Activated CD8-positive, alpha-beta memory T cell treated with anti-CD3 and anti-CD28 coated beads, Interleukin-2, amount 50 U/mL, for 48 hours (primary cell): ENCODE measurements around the gene OSTN.
"Not testable (repeated sequence)": the region's sequence is repeated elsewhere in the genome, so short reads cannot be mapped to it uniquely, and the experiment has no call there.

Experiments
- DNase-seq: peaks from one replicate; pipeline ENCODE4 v3.0.0-alpha.2; 2020

OSTN gene

GRCh38 chr3:191235331-191236314, 36.6 kb downstream of the OSTN start:
- DNase-seq = no peak

GRCh38 chr3:191236646-191237045, 37.6 kb downstream of the OSTN start:
- DNase-seq = no peak

DNA sequence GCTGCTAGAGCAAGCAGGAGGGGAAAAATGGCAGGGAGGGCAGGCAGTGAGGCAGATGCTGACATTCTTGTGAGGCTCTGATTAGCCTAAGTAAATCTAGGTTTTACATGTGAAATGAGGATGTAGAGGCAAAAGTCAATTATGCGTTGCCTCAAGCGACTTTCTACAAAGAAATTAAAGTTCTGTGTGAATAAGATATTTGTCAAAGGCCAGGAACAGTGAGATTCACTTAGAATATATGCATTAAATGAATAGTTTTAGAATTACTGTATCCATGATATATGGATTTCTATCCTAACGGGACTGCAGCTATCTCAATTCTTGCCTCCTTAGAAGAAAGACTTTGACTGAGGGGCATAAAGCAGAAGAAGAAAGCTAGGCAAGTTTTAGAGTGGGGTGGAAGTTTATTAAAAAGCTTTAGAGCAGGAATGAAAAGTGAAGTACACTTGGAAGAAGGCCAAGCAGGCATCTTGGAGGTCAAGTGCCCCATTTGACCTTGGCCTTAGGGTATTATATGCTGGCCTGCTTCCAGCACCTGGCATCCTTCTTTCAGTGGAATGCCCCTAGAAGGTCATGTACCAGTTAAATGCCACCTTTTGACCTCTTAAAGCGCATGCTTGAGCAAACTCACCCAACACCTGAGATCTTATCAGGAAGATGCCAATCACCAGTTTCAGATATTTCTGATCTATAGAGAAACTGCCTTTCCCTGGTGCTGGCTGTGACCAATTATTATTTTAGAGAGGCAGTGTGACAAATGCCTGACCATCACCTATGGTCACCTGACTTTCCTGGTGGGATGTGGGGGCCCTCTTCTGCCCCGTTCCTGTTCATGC, 38.2 kb downstream of the OSTN start:
- DNase-seq = no peak

- no peak for DNase-seq
Observed at GRCh38 chr3:191238321-191238817, 39.3 kb downstream of the OSTN start.

- DNase-seq = no peak
Observed at GRCh38 chr3:191239407-191240031, 40.5 kb downstream of the OSTN start.

DNA sequence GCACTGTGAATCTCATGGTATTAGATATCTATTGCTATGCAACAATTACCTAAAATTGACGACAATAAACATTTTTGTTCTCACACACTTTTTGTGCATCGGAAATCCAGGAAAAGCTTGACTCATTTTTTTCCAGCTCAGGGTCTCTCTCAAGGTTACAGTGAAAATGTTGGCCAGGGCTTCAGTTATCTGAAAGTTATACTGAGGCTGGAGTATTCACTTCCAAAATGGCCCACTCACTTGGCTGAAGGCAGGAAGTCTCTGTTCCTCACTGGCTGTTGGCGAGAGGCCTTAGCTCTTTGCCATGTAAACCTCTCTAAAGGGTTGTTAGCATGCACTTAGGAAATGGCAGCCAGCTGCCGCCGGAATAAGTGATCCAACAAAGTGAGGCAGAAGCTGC, 41.4 kb downstream of the OSTN start:
- DNase-seq = no peak

DNA sequence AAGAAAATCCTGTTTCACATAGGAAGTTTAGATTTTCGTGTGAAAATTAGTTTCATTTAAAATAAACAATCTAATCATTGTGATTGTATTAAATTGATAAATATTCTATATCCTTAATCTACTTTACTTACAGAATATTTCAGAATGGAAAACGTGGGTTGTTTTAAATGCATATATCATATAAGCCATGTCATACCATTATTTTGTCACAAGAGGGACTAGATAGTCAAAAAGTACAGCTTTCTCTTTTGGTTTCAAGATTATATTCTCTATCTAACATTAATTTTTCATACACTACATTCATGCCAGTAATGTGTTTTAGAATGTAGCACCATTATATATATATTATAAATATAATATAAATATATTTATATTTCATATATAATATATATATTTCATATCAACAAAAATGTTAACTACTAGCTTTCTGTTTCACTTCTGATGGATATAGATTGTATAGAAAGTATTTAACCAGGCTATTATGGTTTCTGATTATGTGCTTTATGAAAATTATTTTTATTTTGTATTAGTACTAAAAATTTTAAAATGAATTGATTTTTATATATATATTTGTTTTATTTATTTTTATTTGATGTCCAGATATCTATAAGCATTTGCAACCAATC, 45.3 kb downstream of the OSTN start:
- no peak for DNase-seq

DNA sequence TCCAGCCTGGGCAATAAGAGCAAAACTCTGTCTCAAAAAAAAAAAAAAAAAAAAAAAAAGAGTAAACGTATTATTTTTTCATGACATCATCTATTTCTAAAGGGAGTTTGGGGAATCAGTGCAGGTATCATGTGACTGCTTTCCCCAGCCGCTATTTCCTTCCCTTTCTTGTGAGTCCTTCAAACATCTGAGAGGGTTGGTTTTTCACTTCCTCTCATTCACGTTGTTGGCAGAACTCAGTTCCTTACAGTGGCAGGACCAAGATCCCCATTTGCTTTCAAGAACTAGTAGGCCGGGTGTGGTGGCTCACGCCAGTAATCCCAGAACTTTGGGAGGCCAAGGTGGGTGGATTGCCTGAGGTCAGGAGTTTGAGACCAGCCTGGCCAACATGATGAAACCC, 47.0 kb downstream of the OSTN start:
- not testable (repeated sequence) for DNase-seq

GRCh38 chr3:191246630-191247029, 47.6 kb downstream of the OSTN start:
- no peak for DNase-seq

- DNase-seq = no peak
Observed at GRCh38 chr3:191253089-191253799, 54.2 kb downstream of the OSTN start.

DNA sequence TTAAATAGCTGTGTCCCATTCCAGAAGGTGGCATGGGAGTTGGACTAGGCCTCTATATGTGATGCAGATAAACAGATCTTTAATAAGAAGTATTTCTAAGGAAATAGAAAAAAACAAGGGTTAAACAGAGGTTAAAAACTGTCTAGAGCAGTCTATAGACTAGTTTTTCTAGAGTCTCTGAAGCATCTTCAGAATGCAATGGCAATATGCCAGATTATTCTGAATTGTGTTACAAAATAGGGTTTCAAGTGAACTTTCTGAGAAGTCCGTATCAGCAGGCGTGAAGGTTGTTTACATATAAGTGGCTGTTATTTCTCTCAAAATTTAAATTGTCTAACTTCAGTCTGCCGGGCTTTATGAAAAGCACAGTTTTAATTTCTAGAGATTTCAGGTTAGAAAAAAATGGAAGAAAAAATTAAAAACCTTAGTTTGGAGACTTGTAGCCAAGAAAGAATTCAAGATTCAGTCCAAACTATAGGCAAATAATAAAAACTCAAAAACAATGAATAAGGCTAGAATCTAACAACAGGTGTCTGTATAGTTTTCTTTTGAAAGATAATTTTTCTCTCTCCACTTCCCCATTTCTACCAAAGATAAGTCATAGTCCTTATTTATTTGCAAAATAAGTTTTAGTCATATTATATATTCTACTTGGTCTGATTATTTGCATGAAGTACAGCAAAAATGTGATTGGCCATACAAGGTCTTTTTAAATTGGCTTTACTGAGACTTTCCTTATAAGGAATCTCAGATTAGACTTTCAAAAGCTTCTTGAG, 55.2 kb downstream of the OSTN start:
- DNase-seq = no peak

DNA sequence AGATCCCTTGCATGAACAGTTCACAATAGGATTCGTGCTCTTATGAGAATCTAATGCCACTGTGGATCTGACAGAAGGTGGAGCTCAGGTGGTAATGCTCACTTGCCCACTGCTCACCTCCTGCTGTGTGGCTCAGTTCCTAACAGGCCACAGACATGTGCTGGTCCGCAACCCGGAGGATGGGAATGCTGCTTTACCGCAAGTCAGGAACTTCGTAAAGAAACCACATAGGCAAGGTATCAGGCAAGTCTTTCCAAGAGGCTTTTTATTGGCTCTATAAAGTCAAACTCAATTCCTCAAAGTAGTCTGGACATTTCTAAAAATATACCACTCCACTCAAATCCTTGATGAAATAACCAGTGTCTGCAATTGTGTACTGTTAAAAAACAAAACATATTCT, 56.1 kb downstream of the OSTN start:
- no peak for DNase-seq

DNA sequence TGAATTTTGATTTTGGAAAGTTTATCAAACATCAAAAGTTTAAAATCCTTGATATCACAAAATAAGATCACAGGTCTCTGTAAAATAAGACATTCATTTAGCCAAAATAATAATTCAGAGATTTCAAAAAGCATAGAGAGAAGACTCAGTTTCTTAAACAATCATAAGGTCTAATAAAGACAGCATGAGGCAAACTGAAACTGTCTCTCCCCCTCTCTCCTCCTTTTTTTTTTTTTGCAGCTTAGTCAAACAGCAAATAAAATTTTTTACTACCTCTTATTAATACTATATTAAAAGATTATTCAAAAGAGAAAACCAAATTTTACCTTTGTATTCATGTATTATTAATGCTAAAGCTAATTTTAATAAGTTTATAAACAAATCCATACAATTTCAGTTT, 57.4 kb downstream of the OSTN start:
- no peak for DNase-seq

DNA sequence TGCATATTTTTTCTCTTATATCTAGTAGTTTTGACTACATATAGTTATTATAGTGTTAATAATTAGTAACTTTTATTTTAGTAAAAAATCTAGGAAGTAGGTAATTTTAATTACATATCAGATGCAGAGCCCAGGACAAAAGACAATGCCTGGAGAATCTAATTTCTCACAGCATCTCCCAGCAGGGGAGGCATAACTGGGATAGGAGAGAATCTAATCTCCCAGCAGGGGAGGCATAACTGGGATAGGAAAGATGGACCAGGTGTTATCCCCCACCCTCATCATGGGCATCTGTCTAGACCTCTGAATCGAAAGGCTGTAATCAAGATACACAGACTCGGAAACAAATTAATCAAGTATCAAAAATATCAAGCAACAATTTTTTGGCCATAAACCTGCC, 58.2 kb downstream of the OSTN start:
- DNase-seq = no peak

GRCh38 chr3:191259486-191259885, 60.4 kb downstream of the OSTN start:
- DNase-seq = no peak

DNA sequence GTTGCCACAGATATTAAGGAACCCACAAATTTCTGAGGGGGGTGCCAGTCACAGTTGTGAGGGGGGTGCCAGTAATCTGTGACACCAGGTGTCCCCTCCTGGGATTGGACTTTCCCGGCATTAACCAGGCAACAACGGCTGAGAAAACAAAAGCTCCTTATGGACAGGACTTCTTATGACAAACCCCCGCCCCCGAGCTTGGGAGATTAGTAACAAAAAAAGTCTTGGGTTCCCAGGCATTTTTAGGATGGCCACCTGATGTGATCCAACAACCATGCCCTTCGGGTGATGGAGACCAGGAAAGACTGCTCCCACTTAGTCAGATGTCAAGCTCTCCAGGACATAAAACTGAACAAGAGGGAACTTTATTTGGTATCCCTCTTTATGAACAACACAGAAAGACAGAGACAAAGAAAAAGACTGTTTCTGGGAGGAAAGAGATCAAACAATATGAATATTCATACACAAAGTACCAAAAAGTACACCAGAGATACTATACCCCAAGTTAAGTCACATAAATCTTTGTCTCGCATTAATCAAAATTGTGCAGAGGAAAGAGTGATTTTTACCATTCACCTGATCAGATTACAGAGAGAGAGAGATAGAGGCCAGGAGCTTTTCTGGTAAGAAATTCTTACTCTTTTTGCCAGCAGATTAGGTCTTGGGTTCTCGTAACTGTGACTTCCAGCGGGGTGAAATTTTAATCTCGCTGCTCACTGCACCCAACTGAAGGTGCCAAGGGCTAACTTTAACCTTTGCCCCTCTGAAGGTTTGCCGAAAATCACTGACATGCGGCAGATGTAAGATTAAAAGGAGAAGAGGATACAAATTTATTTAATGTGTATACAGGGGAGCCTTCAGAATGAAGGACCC, 61.6 kb downstream of the OSTN start:
- DNase-seq = no peak

DNA sequence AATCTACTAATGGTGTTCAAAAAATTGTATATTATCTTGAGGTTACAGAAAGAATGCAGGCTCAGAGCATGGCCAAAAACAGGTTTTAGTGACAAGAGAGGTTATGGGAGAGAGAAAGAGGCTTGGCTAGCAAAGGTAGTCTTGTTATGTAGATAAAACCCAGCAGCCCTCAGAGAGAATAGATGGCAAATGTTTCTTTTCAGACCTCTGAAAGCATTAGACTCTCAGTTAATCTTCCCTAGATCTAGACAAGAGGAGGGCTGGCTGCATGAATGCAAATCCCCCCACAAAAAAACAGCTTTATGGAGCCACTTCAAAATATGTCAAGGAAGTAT, 62.2 kb downstream of the OSTN start:
- no peak for DNase-seq

GRCh38 chr3:191262650-191263049, 63.6 kb downstream of the OSTN start:
- DNase-seq = no peak

DNA sequence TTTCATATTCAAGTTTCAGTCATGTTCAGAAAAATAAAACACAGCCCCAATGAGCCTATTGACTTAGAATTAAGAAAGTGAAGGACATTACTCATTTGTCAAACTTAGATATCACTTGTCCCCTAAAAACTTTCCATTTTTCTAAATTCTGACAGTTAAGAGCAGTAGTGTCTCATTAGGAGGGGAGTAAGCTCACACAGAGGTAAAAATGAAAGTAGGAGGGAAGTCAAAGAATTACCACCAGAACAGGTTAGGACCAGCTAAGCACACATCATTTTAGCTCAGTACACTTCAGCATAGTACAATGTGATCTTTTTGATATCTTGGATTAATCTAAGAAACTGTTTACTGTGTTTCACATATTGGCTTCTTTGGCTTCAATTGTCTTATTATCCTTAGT, 64.3 kb downstream of the OSTN start:
- DNase-seq = no peak

GRCh38 chr3:191263850-191264249, 64.8 kb downstream of the OSTN start:
- DNase-seq = no peak
